Vagina (tissue), 2 donors: ENCODE data around the gene ASPHD2.

Source experiments
- CTCF ChIP-seq, 3 experiments: fragments of 450-650 bp in 2 of 3; fragments of 200-600 bp in 1 of 3; sonication (generic) in 1 of 3; IDR thresholded peaks; one replicate each; pipeline ENCODE4 v1.5.1; 2017 to 2019; ENCODE audit warnings: antibody characterized with exemption in 3 of 3, mild to moderate bottlenecking in 2 of 3, moderate library complexity in 2 of 3
- POLR2A ChIP-seq, 2 donors: fragments of 450-650 bp; IDR thresholded peaks; one replicate each; pipeline ENCODE4 v1.6.1; 2017; ENCODE audit warnings: antibody characterized with exemption in 2 of 2, mild to moderate bottlenecking in 2 of 2, moderate library complexity in 2 of 2
- POLR2AphosphoS5 ChIP-seq, 2 donors: sonication (generic); formaldehyde crosslinking; IDR thresholded peaks; one replicate each; pipeline ENCODE4 v1.9.0; 2017; ENCODE audit warnings: antibody characterized with exemption in 2 of 2, mild to moderate bottlenecking in 2 of 2, low read depth in 1 of 2; ENCODE audit not compliant: insufficient read depth in 1 of 2

GRCh38 chr22:26462641-26463040, 33.6 kb downstream of the ASPHD2 start:
- no peak for TF ChIP-seq CTCF (IDR thresholded peaks at IDR 0.05)
- TF ChIP-seq POLR2AphosphoS5 (IDR thresholded peaks at IDR 0.05; ENCODE audit: insufficient read depth in 1 of 2, low read depth in 1 of 2), result no peak
- TF ChIP-seq POLR2A (IDR thresholded peaks at IDR 0.05), result no peak
